Neutrophil (primary cell): ENCODE measurements around the gene DPF3.

ENCODE experiments used
- H3K27ac ChIP-seq: fragments of 200-600 bp; sonication (generic); 2 replicates; pipeline ENCODE4 v1.5.1; 2016; ENCODE audit warnings: mild to moderate bottlenecking, moderate library complexity
- H3K27me3 ChIP-seq: fragments of 200-600 bp; sonication (generic); 2 replicates; pipeline ENCODE4 v1.6.0; 2016; ENCODE audit warnings: mild to moderate bottlenecking
- H3K36me3 ChIP-seq: fragments of 200-600 bp; sonication (generic); 2 replicates; pipeline ENCODE4 v1.5.1; 2017
- H3K4me1 ChIP-seq, 2 experiments: fragments of 200-600 bp in 1 of 2; sonication (generic) in 1 of 2; 1 replicate in 1 of 2; 2 replicates in 1 of 2; pipeline versions ENCODE4 v1.5.1 to v1.6.1; 2013 to 2016; ENCODE audit warnings: low read depth in 1 of 2, low read length in 1 of 2, mild to moderate bottlenecking in 1 of 2, moderate library complexity in 1 of 2; ENCODE audit not compliant: control insufficient read depth in 1 of 2, insufficient read depth in 1 of 2
- H3K4me3 ChIP-seq, 2 experiments: fragments of 200-600 bp in 1 of 2; sonication (generic) in 1 of 2; 1 replicate in 1 of 2; 2 replicates in 1 of 2; pipeline ENCODE4 v1.5.1; 2013 to 2016; ENCODE audit warnings: low read depth in 1 of 2, low read length in 1 of 2, mild to moderate bottlenecking in 1 of 2, moderate library complexity in 1 of 2
- H3K9me3 ChIP-seq: fragments of 200-600 bp; sonication (generic); 2 replicates; pipeline ENCODE4 v1.5.1; 2016
- TF ChIP-seq, protein P1 (sequence below): fragments of 200-600 bp; sonication (generic); IDR thresholded peaks from 2 replicates; pipeline ENCODE4 v1.5.1; 2016; ENCODE audit warnings: antibody characterized with exemption

The DPF3 gene

DNA sequence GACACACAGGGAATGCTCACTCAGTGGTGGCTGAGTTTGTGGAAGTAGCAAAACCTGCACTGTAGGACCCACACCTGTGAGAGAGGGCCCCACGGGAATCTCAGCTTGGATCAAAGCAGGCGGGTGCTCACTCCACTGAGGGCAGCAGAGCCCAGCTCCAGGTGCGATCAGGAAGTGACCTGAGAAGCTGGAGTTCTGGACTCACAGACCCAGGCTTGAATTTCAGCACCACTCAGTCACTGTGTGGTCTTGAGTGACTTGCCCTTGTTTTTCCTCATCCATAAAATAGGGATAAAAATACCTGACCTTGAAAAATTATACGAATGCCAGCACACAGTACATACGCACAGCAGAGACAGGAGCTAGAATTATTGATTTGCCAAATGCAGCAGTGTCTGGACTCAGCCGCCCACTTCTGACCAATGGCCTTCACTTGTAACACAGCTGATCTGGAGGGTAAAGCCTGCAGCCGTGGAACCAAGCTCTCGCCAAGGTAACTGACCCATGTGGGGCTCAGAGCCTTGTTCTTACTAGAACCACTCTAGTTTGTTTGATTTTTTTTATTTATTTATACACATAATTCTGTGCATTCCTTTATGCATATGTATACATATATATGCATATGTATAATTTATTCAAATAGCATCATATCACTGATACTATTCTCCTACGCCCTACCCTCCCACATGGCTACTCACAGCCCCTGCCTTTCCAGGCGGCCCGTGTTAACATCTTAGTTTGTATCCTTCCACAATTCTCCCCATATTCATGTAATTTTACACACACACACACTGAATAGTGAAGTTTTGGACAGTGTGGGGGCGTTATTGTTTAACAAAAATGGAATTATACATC, 53.9 kb downstream of the DPF3 start:
- Histone ChIP-seq H3K27ac (no peak overlapping the region), H3K4me3 (no peak overlapping the region), H3K36me3 (no peaks in the 10 kb centered on the region), H3K9me3 (no peaks in the 10 kb centered on the region), H3K27me3 (peaks cover 4% of the 10 kb centered on the region), H3K4me1 (no peaks in the 10 kb centered on the region)
- TF ChIP-seq, protein P1, sequence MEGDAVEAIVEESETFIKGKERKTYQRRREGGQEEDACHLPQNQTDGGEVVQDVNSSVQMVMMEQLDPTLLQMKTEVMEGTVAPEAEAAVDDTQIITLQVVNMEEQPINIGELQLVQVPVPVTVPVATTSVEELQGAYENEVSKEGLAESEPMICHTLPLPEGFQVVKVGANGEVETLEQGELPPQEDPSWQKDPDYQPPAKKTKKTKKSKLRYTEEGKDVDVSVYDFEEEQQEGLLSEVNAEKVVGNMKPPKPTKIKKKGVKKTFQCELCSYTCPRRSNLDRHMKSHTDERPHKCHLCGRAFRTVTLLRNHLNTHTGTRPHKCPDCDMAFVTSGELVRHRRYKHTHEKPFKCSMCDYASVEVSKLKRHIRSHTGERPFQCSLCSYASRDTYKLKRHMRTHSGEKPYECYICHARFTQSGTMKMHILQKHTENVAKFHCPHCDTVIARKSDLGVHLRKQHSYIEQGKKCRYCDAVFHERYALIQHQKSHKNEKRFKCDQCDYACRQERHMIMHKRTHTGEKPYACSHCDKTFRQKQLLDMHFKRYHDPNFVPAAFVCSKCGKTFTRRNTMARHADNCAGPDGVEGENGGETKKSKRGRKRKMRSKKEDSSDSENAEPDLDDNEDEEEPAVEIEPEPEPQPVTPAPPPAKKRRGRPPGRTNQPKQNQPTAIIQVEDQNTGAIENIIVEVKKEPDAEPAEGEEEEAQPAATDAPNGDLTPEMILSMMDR = no peak

DNA sequence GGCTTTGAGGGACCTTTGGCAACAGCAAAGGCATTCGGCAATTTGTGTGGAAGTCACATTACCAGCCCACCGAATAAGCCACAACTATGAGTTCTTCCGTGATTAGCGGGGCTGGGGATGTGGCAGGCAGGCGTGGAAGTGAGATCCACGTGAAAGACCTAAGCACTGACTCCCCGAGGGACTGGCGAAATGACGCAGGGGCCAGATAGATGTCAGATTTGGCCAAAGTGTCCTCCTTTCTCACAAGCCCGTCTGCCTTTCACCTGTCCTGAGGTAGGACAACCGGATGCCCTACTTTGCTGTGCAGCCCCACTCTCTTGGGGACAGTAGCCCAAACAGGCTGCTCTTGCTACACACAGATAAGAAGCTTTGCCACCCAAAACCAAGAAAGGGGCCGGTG, 54.5 kb downstream of the DPF3 start:
- H3K9me3 ChIP-seq = no peaks in the 10 kb centered on the region
- H3K4me1 ChIP-seq = no peaks in the 10 kb centered on the region
- H3K36me3 ChIP-seq = no peaks in the 10 kb centered on the region
- no peak overlapping the region for H3K27ac ChIP-seq
- H3K4me3 ChIP-seq = no peak overlapping the region
- H3K27me3 ChIP-seq = peaks cover 4% of the 10 kb centered on the region
- TF ChIP-seq, protein P1 = no peak

DNA sequence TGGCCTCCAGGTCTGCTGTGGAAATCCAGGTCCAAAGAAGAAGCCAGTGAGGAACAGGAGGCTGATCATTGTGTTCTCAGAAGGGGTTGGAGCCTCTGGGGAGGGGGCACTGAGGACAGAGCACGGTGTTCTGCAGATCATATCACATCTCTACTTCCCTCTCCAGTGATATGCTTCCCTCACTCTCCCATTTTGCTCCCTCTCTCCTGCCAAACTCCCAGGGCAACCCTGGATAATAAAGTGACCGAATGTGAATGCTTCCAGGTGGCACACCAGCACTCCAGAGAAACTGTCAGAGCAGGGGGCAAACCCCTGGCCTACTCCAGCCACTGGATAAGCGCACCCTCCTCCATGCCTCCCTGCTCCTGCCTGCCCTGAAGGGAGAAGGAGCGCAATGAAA, 57.8 kb downstream of the DPF3 start:
- Histone ChIP-seq H3K4me3 (no peak overlapping the region), H3K9me3 (no peaks in the 10 kb centered on the region), H3K27ac (no peak overlapping the region), H3K36me3 (no peaks in the 10 kb centered on the region), H3K27me3 (peaks cover 16% of the 10 kb centered on the region), H3K4me1 (no peaks in the 10 kb centered on the region)
- TF ChIP-seq, protein P1 = no peak

DNA sequence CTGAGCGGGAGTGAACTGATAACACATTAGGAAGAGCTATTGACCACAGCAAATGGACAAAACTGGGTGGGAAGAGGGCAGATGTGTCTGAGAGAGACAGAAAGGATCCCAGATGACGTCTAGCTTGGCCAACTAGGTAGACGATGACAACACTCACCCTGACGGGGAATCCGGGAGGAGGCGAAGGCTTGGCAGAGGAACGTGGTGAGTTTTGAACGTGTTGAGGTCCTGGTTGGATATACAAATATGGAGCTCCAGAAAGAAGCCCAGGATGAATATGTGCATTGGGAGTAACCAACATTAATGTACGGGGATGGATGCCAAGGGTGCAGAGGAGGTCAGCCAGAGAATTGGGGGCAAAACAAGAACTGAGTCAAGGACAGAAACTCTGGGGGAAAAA, 60.7 kb downstream of the DPF3 start:
- TF ChIP-seq, protein P1 = no peak
- H3K27ac ChIP-seq = no peak overlapping the region

DNA sequence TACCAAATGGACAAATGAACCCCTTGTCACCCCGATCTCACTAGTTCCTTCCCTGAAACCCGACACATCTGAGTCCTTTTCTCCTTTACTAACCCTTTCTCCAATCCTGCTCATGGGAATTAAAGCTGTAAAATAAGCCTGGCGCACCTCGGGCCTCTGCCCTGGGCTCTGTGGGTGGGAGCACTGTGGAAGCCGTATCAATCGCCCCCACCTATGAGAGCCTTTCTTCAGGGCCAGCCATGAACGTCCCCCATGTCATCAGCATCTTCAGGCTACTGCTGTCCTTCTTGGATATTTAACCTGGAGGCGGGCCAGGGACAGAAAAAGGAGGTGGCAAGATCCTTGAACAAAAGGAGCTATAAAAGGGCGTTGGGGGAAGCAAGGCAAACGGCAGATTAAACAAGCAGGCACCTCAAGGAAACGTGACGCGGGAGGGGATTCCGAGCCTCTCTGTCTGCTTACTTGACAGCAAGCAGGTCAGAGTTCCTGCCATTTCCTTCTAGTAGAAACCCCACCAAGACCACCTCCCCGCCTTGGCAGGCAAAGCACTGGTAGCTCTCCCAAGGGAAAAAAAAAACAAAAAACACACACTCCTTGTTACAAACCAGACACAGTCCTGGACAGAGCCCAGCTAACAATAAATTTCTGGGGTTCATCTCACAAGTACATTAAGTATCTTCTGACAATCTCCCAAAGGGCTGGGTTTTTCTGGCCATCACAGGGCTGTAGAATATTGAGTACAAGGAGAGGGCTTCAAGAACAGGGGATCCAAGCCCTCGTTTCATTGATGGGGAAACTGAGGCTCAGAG, 62.9 kb downstream of the DPF3 start:
- no peak overlapping the region for H3K4me3 ChIP-seq
- H3K36me3 ChIP-seq = no peaks in the 10 kb centered on the region
- no peaks in the 10 kb centered on the region for H3K9me3 ChIP-seq
- no peaks in the 10 kb centered on the region for H3K4me1 ChIP-seq
- H3K27me3 ChIP-seq = peaks cover 31% of the 10 kb centered on the region
- H3K27ac ChIP-seq = no peak overlapping the region
- TF ChIP-seq, protein P1 = no peak

More for the DNA sequence above, 60.7 kb downstream of the DPF3 start:
- no peaks in the 10 kb centered on the region for H3K36me3 ChIP-seq
- H3K4me1 ChIP-seq = no peaks in the 10 kb centered on the region
- H3K9me3 ChIP-seq = no peaks in the 10 kb centered on the region
- H3K27me3 ChIP-seq = peaks cover 28% of the 10 kb centered on the region
- H3K4me3 ChIP-seq = no peak overlapping the region
